ENCODE data around the gene SLC35E1. TPM values are rescaled to one million over a fixed set of nuclear protein-coding genes. Genes with fewer than 3 reads are reported as not detected.
A peak's percentile ranks its signal among the peaks of the same experiment; 100 is the strongest.

SLC35E1 gene
- total RNA-seq, 6 donors from 2014 or later: 48.5 to 60.8 (median 53.2) TPM

DNA sequence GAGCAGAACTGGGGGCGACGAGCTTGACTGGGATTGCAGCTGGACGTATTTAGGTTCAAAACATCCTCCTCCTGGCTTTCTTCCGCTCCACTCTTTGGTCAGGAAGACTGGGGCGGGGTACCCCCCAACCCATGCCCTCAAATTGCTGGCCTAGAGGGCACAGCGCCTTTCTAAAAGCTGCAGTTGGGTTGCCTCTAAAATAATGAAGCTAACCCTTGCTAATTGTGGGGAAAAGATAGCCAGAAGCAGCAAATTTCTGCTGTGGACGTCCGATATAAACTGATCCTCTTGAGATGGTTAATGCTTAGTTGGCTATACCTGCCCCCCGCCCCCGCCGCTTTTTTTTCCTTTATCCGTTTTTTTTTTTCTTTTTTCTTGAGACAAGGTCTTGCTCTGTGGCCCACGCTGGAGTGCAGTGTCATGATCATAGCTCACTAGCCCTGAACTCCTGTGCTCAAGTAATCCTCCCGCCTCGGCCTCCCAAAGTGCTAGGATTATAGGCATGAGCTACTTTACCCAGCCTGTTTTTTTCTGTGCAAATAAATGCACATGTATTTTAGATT is 29.2 kb downstream of the SLC35E1 start:
- ATAC-seq (ENCODE audit: low FRiP score in 2 of 2): no peak
- Histone ChIP-seq H3K36me3 (peaks cover 0 to 21% (median 9%) of the 10 kb centered on the region in 4 donors), H3K27ac (peak overlapping the region; percentile 81 to 93 (median 86)), H3K4me1 (peaks cover 28 to 66% (median 34%) of the 10 kb centered on the region in 4 donors), H3K27me3 (no peaks in the 10 kb centered on the region), H3K4me3 (peak overlapping the region; percentile 89 to 100 (median 94)), H3K9me3 (no peaks in the 10 kb centered on the region)
- 5 to 8% methylated on average over 11 to 15 of the region's 15 CpGs for WGBS, 2 donors
- no peak for TF ChIP-seq POLR2A (IDR thresholded peaks at IDR 0.05)
- no peak for TF ChIP-seq EP300 (IDR thresholded peaks at IDR 0.05)
- TF ChIP-seq, protein P1, sequence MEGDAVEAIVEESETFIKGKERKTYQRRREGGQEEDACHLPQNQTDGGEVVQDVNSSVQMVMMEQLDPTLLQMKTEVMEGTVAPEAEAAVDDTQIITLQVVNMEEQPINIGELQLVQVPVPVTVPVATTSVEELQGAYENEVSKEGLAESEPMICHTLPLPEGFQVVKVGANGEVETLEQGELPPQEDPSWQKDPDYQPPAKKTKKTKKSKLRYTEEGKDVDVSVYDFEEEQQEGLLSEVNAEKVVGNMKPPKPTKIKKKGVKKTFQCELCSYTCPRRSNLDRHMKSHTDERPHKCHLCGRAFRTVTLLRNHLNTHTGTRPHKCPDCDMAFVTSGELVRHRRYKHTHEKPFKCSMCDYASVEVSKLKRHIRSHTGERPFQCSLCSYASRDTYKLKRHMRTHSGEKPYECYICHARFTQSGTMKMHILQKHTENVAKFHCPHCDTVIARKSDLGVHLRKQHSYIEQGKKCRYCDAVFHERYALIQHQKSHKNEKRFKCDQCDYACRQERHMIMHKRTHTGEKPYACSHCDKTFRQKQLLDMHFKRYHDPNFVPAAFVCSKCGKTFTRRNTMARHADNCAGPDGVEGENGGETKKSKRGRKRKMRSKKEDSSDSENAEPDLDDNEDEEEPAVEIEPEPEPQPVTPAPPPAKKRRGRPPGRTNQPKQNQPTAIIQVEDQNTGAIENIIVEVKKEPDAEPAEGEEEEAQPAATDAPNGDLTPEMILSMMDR (IDR thresholded peaks at IDR 0.05): no peak
- no peak for TF ChIP-seq POLR2AphosphoS5 (IDR thresholded peaks at IDR 0.05)
- DNase-seq: no peak

DNA sequence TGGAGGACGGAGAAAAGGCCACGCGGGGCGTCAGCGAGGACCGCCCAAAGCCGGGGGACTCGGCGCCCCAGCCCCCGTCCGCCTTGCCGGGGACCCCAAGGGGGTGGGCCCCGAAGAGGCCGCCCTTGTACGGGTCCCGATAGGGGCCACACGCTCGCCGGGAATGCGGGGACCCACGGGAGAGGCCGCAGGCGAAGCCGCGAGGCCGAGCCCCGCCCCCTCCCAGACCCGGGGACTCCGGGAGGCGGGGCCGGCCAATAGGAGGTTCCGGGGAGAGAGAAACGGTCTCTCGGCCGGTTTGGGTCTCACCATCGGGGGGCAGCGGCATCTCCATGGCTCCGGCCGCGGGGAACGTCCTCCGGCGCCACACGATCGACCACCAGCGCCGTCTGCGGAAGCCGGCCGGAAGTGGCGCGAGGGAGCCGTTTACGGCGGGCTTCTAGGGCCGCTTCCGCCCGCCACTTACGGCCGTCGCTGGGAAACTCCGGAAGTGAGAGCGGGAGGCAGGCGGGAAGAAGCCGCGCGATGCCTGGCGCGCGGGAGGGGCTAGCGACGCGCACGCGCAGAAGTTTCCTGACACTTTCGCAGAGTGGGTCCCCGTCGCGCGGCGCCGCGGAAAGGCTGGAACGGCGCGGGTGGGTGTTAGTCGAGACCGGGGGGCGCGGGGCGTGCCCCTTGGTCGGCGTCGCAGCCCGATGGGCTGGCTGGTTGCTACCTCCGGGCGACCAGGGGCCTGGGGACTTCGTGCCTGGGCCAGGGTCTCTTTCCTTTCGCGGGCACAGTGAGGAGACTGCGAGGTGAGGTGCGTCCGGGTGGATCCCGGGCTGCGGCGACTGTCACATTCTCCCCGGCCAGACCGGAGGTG is 29.9 kb downstream of the SLC35E1 start, which contains the start of gene CHERP:
Gene CHERP, minus strand, starts transcription at position 393 of the 865 bp plus-strand sequence. Its CDS starts 59 bp downstream, at position 334.
- Histone ChIP-seq H3K27ac (peak within 1 kb of the TSS; percentile 81 to 93 (median 86)), H3K36me3 (peaks cover 0 to 28% (median 13%) of the 10 kb centered on the region in 4 donors), H3K4me1 (peaks cover 28 to 71% (median 34%) of the 10 kb centered on the region in 4 donors), H3K4me3 (peak within 1 kb of the TSS; percentile 89 to 100 (median 94)), H3K27me3 (no peaks in the 10 kb centered on the region), H3K9me3 (no peaks in the 10 kb centered on the region)
- ATAC-seq (ENCODE audit: low FRiP score in 2 of 2) (peak; percentile 96 to 98), DNase-seq (peak; percentile 93 to 98)
- no peak for TF ChIP-seq EP300 (IDR thresholded peaks at IDR 0.05)
- TF ChIP-seq POLR2AphosphoS5 (IDR thresholded peaks at IDR 0.05): peak; percentile 81 to 89
- TF ChIP-seq, protein P1 (IDR thresholded peaks at IDR 0.05): peak in 4 of 6 experiments; percentile 16 to 39 (median 28)
- TF ChIP-seq POLR2A (IDR thresholded peaks at IDR 0.05): peak; percentile 23 to 90 (median 68)
- WGBS, 2 donors: 1% methylated on average over 39 of the region's 108 CpGs; no CpG with 5 or more reads in 1 of the 2 donors

DNA sequence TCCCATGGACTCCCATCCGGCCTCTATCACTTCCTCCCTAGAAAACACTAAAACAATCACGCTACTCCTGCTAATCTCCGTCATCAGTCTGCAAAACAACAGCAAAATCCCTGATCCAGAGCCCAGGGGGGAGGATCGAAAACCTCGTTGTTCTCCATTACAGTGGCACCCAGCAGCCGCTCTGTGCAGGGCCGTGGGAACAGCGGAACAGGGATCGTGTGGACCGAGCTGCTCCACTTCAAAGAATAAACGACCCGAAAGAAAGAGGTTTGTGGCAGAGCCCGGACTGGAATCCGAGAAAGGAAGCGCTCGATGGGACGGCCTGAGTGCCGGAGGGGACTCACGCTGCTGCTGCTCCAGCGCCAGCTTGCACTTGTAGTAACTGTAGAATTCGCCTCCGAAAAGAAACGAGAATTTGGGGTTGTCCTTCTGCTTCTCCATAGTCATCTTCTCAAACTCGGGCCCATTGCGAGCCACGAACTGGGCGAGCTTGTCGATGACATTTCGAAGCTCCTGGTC is 30.6 kb downstream of the SLC35E1 start:
- TF ChIP-seq POLR2AphosphoS5 (IDR thresholded peaks at IDR 0.05): no peak
- TF ChIP-seq POLR2A (IDR thresholded peaks at IDR 0.05): no peak
- TF ChIP-seq, protein P1 (IDR thresholded peaks at IDR 0.05): no peak
- TF ChIP-seq EP300 (IDR thresholded peaks at IDR 0.05): no peak
- 1 to 2% methylated on average over 23 to 29 of the region's 29 CpGs for WGBS, 2 donors
- Histone ChIP-seq H3K4me1 (peaks cover 28 to 71% (median 34%) of the 10 kb centered on the region in 4 donors), H3K4me3 (peak overlapping the region; percentile 89 to 100 (median 94)), H3K36me3 (peaks cover 0 to 35% (median 13%) of the 10 kb centered on the region in 4 donors), H3K27me3 (no peaks in the 10 kb centered on the region), H3K27ac (peak overlapping the region; percentile 81 to 93 (median 86)), H3K9me3 (no peaks in the 10 kb centered on the region)
- DNase-seq (peak in 1 of 2 donors; percentile 40), ATAC-seq (ENCODE audit: low FRiP score in 2 of 2) (no peak)

DNA sequence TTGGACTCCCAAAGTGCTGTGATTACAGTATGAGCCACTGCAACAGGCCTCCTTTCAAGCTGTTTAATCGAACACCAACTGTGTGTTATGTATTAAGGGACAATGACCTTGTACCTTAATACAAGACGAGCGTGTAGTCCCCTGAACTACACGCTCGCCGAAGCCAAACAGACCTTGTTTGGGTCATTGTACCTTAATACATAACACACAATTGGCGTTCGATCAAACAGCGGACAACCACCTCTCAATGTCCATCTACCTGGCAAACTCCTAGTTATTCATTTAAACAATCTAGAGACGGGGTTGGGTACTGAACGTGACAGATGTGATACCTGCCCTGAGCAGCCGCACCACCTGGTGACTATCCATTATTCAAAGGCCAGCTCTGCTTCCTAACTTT is 31.3 kb downstream of the SLC35E1 start:
- H3K27ac ChIP-seq: no peak overlapping the region
- WGBS, 2 donors: 83 to 88% methylated on average over 12 of the region's 12 CpGs
- no peak for ATAC-seq (ENCODE audit: low FRiP score in 2 of 2)
- no peaks in the 10 kb centered on the region for H3K27me3 ChIP-seq
- peaks cover 28 to 71% (median 34%) of the 10 kb centered on the region in 4 donors for H3K4me1 ChIP-seq
- no peak for DNase-seq
- H3K4me3 ChIP-seq: peak overlapping the region; percentile 89 to 100 (median 94)
- TF ChIP-seq POLR2AphosphoS5 (IDR thresholded peaks at IDR 0.05) (no peak), EP300 (IDR thresholded peaks at IDR 0.05) (no peak), POLR2A (IDR thresholded peaks at IDR 0.05) (no peak)
- TF ChIP-seq, protein P1 (IDR thresholded peaks at IDR 0.05): no peak
- H3K36me3 ChIP-seq: peaks cover 0 to 42% (median 18%) of the 10 kb centered on the region in 4 donors
- H3K9me3 ChIP-seq: no peaks in the 10 kb centered on the region
